Stimulated activated naive CD8-positive, alpha-beta T cell treated with anti-CD3 and anti-CD28 coated beads, Interleukin-15, Interleukin-2, amounts not matched to agents 100 U/mL and 50 U/mL, for 24 hours (primary cell): ENCODE data around the gene SDK2.

ENCODE experiments used
- ATAC-seq: fragments of 150-1000 bp; cut with Tn5 transposase; one replicate; pipeline ENCODE4 v1.10.0; 2021
- DNase-seq: peaks from one replicate; pipeline ENCODE4 v3.0.0; 2021

Gene SDK2

GRCh38 chr17:73508057-73508930, 136.0 kb downstream of the SDK2 start:
- DNase-seq = no peak
- no peak for ATAC-seq

- ATAC-seq = no peak
Observed at GRCh38 chr17:73506470-73507435, 137.5 kb downstream of the SDK2 start.

GRCh38 chr17:73503560-73503959, 140.7 kb downstream of the SDK2 start:
- DNase-seq = no peak
- no peak for ATAC-seq

More at GRCh38 chr17:73506470-73507435, 137.5 kb downstream of the SDK2 start:
- no peak for DNase-seq

GRCh38 chr17:73500414-73500999, 143.7 kb downstream of the SDK2 start:
- no peak for DNase-seq

GRCh38 chr17:73498886-73499554, 145.2 kb downstream of the SDK2 start:
- ATAC-seq (no peak), DNase-seq (no peak)

More at GRCh38 chr17:73500414-73500999, 143.7 kb downstream of the SDK2 start:
- ATAC-seq = no peak

GRCh38 chr17:73498176-73498575, 146.1 kb downstream of the SDK2 start:
- ATAC-seq (no peak), DNase-seq (no peak)

GRCh38 chr17:73497721-73498120, 146.5 kb downstream of the SDK2 start:
- ATAC-seq = no peak

GRCh38 chr17:73496232-73496631, 148.0 kb downstream of the SDK2 start:
- DNase-seq = no peak
- no peak for ATAC-seq

More at GRCh38 chr17:73497721-73498120, 146.5 kb downstream of the SDK2 start:
- DNase-seq = no peak

- no peak for DNase-seq
- no peak for ATAC-seq
Observed at GRCh38 chr17:73495641-73496040, 148.6 kb downstream of the SDK2 start.

- DNase-seq = no peak
- ATAC-seq = no peak
Observed at GRCh38 chr17:73494950-73495349, 149.3 kb downstream of the SDK2 start.

- ATAC-seq = no peak
Observed at GRCh38 chr17:73493956-73494926, 150.0 kb downstream of the SDK2 start.

GRCh38 chr17:73492821-73493814, 151.1 kb downstream of the SDK2 start:
- no peak for DNase-seq
- ATAC-seq = no peak

More at GRCh38 chr17:73493956-73494926, 150.0 kb downstream of the SDK2 start:
- DNase-seq = no peak

- ATAC-seq (no peak), DNase-seq (no peak)
Observed at GRCh38 chr17:73492125-73492820, 152.0 kb downstream of the SDK2 start.

GRCh38 chr17:73491648-73492047, 152.6 kb downstream of the SDK2 start:
- DNase-seq = no peak
- no peak for ATAC-seq

- no peak for ATAC-seq
- no peak for DNase-seq
Observed at GRCh38 chr17:73490851-73491250, 153.4 kb downstream of the SDK2 start.

GRCh38 chr17:73489991-73490390, 154.3 kb downstream of the SDK2 start:
- no peak for ATAC-seq

GRCh38 chr17:73489333-73489732, 154.9 kb downstream of the SDK2 start:
- ATAC-seq = no peak
- no peak for DNase-seq

More at GRCh38 chr17:73489991-73490390, 154.3 kb downstream of the SDK2 start:
- no peak for DNase-seq

GRCh38 chr17:73485130-73485529, 159.1 kb downstream of the SDK2 start:
- DNase-seq (no peak), ATAC-seq (no peak)

- no peak for DNase-seq
Observed at GRCh38 chr17:73482894-73483293, 161.4 kb downstream of the SDK2 start.

More at GRCh38 chr17:73482894-73483293, 161.4 kb downstream of the SDK2 start:
- ATAC-seq = no peak
